Measurements from ENCODE around the gene PDE5A. TPM values are rescaled to one million over a fixed set of nuclear protein-coding genes. Genes with fewer than 3 reads are reported as not detected.

The PDE5A gene
- total RNA-seq, 1 experiment from 2014 or later = 114 TPM

GRCh38 chr4:119593698-119594097 lies 34.9 kb downstream of the PDE5A start:
- BruUV-seq (replicated peaks) = no TSS peak

GRCh38 chr4:119592830-119593229 lies 35.8 kb downstream of the PDE5A start:
- intact Hi-C loops (cut with micrococcal nuclease; ENCODE audit: unreplicated experiment) (no loop called here), in situ Hi-C loops (cut with HindIII; ENCODE audit: low pct_unique_long_range_greater_than_20kb, low sequenced_read_pairs) (no loop called here)
- no peak for TF ChIP-seq SIN3A (IDR thresholded peaks at IDR 0.05; ENCODE audit: borderline replicate concordance, insufficient read depth, low read depth, low read length)
- no peak for TF ChIP-seq POLR2AphosphoS5 (IDR thresholded peaks at IDR 0.05; ENCODE audit: low read depth, low read length)
- no peak for TF ChIP-seq TCF7L2 (IDR thresholded peaks at IDR 0.05; ENCODE audit: low read depth, low read length)
- TF ChIP-seq CTCF (IDR thresholded peaks at IDR 0.05) = no peak
- no peak for TF ChIP-seq REST (IDR thresholded peaks at IDR 0.05; ENCODE audit: insufficient read depth in 1 of 2, low read depth in 2 of 2, low read length in 1 of 2)
- Histone ChIP-seq H3K27ac (ENCODE audit: low read length) (no peak overlapping the region), H3K4me1 (ENCODE audit: control insufficient read depth, insufficient read depth, low read length) (peaks cover 20% of the 10 kb centered on the region), H3K9me3 (ENCODE audit: control insufficient read depth, insufficient read depth, low read depth, low read length) (no peaks in the 10 kb centered on the region), H3K27me3 (ENCODE audit: control insufficient read depth, insufficient read depth, low read length) (no peaks in the 10 kb centered on the region), H3K4me3 (ENCODE audit: low read depth in 2 of 2, low read length in 2 of 2) (no peak overlapping the region), H3K36me3 (ENCODE audit: control insufficient read depth, insufficient read depth, low read length) (peaks cover 30% of the 10 kb centered on the region)
- ChIA-PET POLR2A (no interaction called here), CTCF (no interaction called here)
- DNase-seq (ENCODE audit: low read depth, low spot score) (no peak), ATAC-seq (no peak; the same call in 1 of the 2 replicates)
- no TSS peak for BruUV-seq (replicated peaks)

More at GRCh38 chr4:119593698-119594097, 34.9 kb downstream of the PDE5A start:
- H3K9me3 ChIP-seq (ENCODE audit: control insufficient read depth, insufficient read depth, low read depth, low read length) = no peaks in the 10 kb centered on the region
- peaks cover 23% of the 10 kb centered on the region for H3K4me1 ChIP-seq (ENCODE audit: control insufficient read depth, insufficient read depth, low read length)
- peaks cover 29% of the 10 kb centered on the region for H3K36me3 ChIP-seq (ENCODE audit: control insufficient read depth, insufficient read depth, low read length)
- in situ Hi-C loops (cut with HindIII; ENCODE audit: low pct_unique_long_range_greater_than_20kb, low sequenced_read_pairs) = no loop called here
- no peak for TF ChIP-seq REST (IDR thresholded peaks at IDR 0.05; ENCODE audit: insufficient read depth in 1 of 2, low read depth in 2 of 2, low read length in 1 of 2)
- no peak for TF ChIP-seq CTCF (IDR thresholded peaks at IDR 0.05)
- no peak for TF ChIP-seq POLR2AphosphoS5 (IDR thresholded peaks at IDR 0.05; ENCODE audit: low read depth, low read length)
- TF ChIP-seq SIN3A (IDR thresholded peaks at IDR 0.05; ENCODE audit: borderline replicate concordance, insufficient read depth, low read depth, low read length) = no peak
- no peak for TF ChIP-seq TCF7L2 (IDR thresholded peaks at IDR 0.05; ENCODE audit: low read depth, low read length)
- no peak overlapping the region for H3K4me3 ChIP-seq (ENCODE audit: low read depth in 2 of 2, low read length in 2 of 2)
- no peak overlapping the region for H3K27ac ChIP-seq (ENCODE audit: low read length)
- intact Hi-C loops (cut with micrococcal nuclease; ENCODE audit: unreplicated experiment) = no loop called here
- H3K27me3 ChIP-seq (ENCODE audit: control insufficient read depth, insufficient read depth, low read length) = no peaks in the 10 kb centered on the region
- DNase-seq (ENCODE audit: low read depth, low spot score) = no peak
- no peak for ATAC-seq
- ChIA-PET POLR2A (interaction anchor here (0.6 to 0.7 kb wide), 2 partner anchors 107 to 466 kb away, joined by 3 to 4 read pairs; no protein-coding TSS in a partner anchor), CTCF (no interaction called here)
